ENCODE data around the gene ROPN1B.

Gene ROPN1B

DNA sequence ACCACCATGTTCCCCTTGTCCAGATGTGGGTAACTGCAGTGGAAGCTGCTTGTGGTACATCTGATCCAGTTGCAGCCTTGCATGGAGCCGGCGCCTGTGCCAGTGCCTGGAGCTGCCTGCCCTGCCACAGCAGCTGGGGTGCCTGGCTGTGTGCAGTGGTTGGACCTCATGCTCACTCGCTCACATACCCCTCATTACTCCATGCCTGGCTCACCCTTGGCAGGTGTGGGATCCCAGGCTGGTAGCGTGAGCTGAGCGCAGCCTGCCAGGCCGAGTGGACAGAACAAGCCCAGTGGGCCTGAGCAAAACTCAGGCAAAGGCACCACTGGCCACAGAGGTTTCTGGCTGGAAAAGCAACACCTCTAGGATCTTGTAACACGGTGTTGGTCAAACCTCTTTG lies 35.7 kb downstream of the ROPN1B start:
- Histone ChIP-seq H3K9ac (no peak overlapping the region), H3K27ac (no peak overlapping the region), H3K36me3 (ENCODE audit: control insufficient read depth, insufficient read depth, low read length) (no peaks in the 10 kb centered on the region), H3K79me2 (no peaks in the 10 kb centered on the region), H3K4me3 (ENCODE audit: low read depth, low read length) (no peak overlapping the region), H3K9me3 (ENCODE audit: control insufficient read depth, low read length) (no peaks in the 10 kb centered on the region), H2AFZ (no peak overlapping the region), H3K4me1 (no peaks in the 10 kb centered on the region), H3K27me3 (ENCODE audit: control insufficient read depth, insufficient read depth, low read length) (no peaks in the 10 kb centered on the region), H3K4me2 (ENCODE audit: low read length) (no peak overlapping the region)
- no peak for TF ChIP-seq CTCF (IDR thresholded peaks at IDR 0.05)

DNA sequence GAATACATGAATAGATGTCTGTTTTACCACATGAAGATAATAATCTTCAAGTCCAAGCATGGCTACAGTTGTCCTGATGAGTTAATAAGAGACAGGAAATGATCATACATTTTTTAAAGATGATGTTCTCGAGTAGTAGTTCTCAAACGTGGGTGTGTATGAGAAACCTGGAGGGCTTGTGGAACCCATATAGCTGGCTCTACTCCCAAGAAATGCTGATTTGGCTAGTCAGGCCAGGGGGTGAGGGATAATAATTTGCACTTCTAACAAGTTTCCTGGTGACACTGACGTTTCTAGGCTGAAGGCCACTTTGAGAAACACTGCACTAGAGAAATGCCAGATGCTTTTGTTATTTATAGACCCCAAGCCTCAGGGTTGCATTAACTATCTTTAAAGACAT lies 37.0 kb downstream of the ROPN1B start:
- H3K9me3 ChIP-seq (ENCODE audit: control insufficient read depth, low read length), result no peaks in the 10 kb centered on the region
- H3K27me3 ChIP-seq (ENCODE audit: control insufficient read depth, insufficient read depth, low read length), result no peaks in the 10 kb centered on the region
- H3K79me2 ChIP-seq, result no peaks in the 10 kb centered on the region
- H3K4me3 ChIP-seq (ENCODE audit: low read depth, low read length), result no peak overlapping the region
- no peak overlapping the region for H3K9ac ChIP-seq
- H3K36me3 ChIP-seq (ENCODE audit: control insufficient read depth, insufficient read depth, low read length), result no peaks in the 10 kb centered on the region
- no peak overlapping the region for H3K27ac ChIP-seq
- no peaks in the 10 kb centered on the region for H3K4me1 ChIP-seq
- no peak overlapping the region for H3K4me2 ChIP-seq (ENCODE audit: low read length)
- no peak for TF ChIP-seq CTCF (IDR thresholded peaks at IDR 0.05)
- H2AFZ ChIP-seq, result no peak overlapping the region

GRCh38 chr3:126008219-126008618 lies 39.2 kb downstream of the ROPN1B start:
- no peak overlapping the region for H3K4me2 ChIP-seq (ENCODE audit: low read length)
- no peak overlapping the region for H3K9ac ChIP-seq
- no peak overlapping the region for H3K27ac ChIP-seq
- no peak overlapping the region for H2AFZ ChIP-seq
- H3K9me3 ChIP-seq (ENCODE audit: control insufficient read depth, low read length), result no peaks in the 10 kb centered on the region
- H3K27me3 ChIP-seq (ENCODE audit: control insufficient read depth, insufficient read depth, low read length), result no peaks in the 10 kb centered on the region
- no peaks in the 10 kb centered on the region for H3K4me1 ChIP-seq
- no peak overlapping the region for H3K4me3 ChIP-seq (ENCODE audit: low read depth, low read length)
- no peaks in the 10 kb centered on the region for H3K79me2 ChIP-seq
- no peak for TF ChIP-seq CTCF (IDR thresholded peaks at IDR 0.05)
- H3K36me3 ChIP-seq (ENCODE audit: control insufficient read depth, insufficient read depth, low read length), result no peaks in the 10 kb centered on the region

DNA sequence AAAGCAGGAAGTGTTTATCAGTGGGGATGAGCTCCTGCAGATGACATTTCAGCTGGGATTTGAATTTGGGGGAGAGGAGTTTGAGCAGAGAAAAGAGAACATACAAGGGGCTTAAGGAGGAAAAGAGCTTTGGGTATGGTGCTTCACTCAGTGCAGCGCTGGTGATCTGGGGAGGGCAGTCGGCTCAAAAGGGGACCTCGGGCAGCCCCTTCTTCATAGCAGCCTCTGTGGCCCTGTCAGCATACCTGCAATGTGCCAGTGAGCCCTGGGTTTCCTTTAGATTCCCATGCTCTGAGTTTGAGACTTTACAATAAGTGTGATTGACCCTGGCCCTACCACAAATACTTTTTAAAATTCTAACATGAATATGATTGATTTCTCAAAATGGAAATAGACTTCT lies 40.2 kb downstream of the ROPN1B start:
- Histone ChIP-seq H3K9ac (no peak overlapping the region), H3K9me3 (ENCODE audit: control insufficient read depth, low read length) (no peaks in the 10 kb centered on the region), H3K4me2 (ENCODE audit: low read length) (no peak overlapping the region), H3K27ac (no peak overlapping the region), H3K79me2 (no peaks in the 10 kb centered on the region), H3K36me3 (ENCODE audit: control insufficient read depth, insufficient read depth, low read length) (no peaks in the 10 kb centered on the region), H3K4me3 (ENCODE audit: low read depth, low read length) (no peak overlapping the region), H3K27me3 (ENCODE audit: control insufficient read depth, insufficient read depth, low read length) (no peaks in the 10 kb centered on the region), H2AFZ (no peak overlapping the region), H3K4me1 (no peaks in the 10 kb centered on the region)
- no peak for TF ChIP-seq CTCF (IDR thresholded peaks at IDR 0.05)

DNA sequence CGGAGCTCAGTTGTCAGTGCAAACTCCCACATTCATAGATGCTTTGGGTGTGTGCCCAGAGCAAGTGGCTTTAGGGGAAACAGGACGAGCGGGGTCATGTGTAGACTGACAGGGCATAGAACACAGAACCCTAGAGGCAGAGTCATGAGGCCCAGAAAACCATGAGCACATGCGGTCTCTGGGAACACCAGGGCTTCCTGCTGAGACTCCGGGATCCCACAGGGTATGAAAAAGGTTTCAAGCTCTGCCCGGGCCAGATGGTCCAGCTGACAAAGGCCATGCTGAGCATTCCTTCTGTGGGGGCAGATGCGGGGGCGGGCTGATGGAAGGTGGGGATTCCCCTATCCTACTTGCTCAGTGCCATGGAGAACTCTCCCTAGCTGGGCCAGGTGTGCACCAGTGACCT lies 44.8 kb downstream of the ROPN1B start:
- Histone ChIP-seq H3K27me3 (ENCODE audit: control insufficient read depth, insufficient read depth, low read length) (no peaks in the 10 kb centered on the region), H3K9me3 (ENCODE audit: control insufficient read depth, low read length) (no peaks in the 10 kb centered on the region), H3K9ac (no peak overlapping the region), H3K79me2 (no peaks in the 10 kb centered on the region), H3K4me1 (no peaks in the 10 kb centered on the region), H2AFZ (no peak overlapping the region), H3K36me3 (ENCODE audit: control insufficient read depth, insufficient read depth, low read length) (no peaks in the 10 kb centered on the region), H3K4me2 (ENCODE audit: low read length) (no peak overlapping the region), H3K4me3 (ENCODE audit: low read depth, low read length) (no peak overlapping the region), H3K27ac (no peak overlapping the region)
- TF ChIP-seq CTCF (IDR thresholded peaks at IDR 0.05), result no peak
